Left lobe of liver (tissue), 2 donors: ENCODE data around the gene WDR3. TPM values are rescaled to one million over a fixed set of nuclear protein-coding genes. Genes with fewer than 3 reads are reported as not detected.
"Not testable (repeated sequence)": the region's sequence is repeated elsewhere in the genome, so short reads cannot be mapped to it uniquely, and the experiment has no call there.

Experiments
- ATAC-seq: fragments of 200-7000 bp; cut with Tn5 transposase; one replicate; pipeline ENCODE4 v1.9.1; 2020; ENCODE audit warnings: mild to moderate bottlenecking, moderate library complexity
- DNase-seq: peaks from one replicate; pipeline ENCODE4 v3.0.0-alpha.2; 2020; ENCODE audit warnings: low spot score
- total RNA-seq: library from RNA; stranded (reverse); gene quantifications from one replicate; pipeline ENCODE4 v1.2.1, GENCODE V29; 2021
- donor health status: DM: no; HTN: no; CAD: no; lungs with moderate emphysema.
- donor health status: DM: no; HTN: yes; CAD: no.

WDR3 gene
- 14.6 TPM for total RNA-seq

DNA sequence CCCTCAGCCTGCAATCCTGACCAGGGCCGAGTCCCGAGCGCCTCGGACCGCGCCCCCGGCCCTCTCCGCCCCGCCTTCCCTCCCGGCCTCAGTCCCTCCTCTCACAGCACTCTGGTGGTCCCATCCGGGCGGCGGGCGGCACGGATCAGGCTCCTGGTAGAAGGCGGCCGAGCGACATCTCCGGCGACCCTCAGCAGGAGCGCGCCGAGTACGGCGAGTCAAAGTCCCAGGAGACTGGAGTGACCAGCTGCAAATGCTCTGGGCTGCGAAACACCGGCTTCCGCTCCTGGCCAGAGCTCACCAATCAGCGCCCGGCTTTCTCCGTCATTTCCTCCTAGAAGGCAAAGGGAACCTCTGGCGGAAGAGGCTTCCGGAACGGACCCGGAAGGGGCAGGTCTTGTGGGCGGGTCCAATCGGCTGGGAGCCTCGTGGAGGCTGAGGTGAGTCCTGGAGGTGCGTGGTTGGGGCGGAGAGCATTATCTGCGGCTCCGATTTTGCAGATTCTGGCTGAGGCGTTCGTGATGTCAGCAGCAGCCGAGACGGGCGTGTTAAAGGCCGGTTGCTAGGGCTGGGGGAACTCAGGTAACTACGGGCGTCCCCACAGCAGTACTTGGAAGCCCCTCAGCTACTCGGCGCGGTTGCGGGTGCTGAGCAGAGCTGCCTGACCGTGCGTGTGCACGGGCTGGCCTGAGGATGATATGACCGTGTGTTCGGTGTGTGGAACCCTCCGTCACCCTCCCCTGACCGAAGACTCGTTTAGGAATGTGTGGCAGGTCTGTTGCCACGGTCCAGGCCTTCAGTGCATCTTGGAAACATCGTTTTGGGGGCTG is at the start of gene WDR3, which contains the start of gene GDAP2:
Gene WDR3 (plus strand): TSS at position 397 of the 830 bp plus-strand sequence. CDS start 3,581 bp downstream, outside the sequence.
Gene GDAP2 (minus strand): TSS at position 279 of the 830 bp plus-strand sequence. CDS start 9,264 bp downstream, outside the sequence.
- ATAC-seq (peak; percentile 92), DNase-seq (peak; percentile 98)

DNA sequence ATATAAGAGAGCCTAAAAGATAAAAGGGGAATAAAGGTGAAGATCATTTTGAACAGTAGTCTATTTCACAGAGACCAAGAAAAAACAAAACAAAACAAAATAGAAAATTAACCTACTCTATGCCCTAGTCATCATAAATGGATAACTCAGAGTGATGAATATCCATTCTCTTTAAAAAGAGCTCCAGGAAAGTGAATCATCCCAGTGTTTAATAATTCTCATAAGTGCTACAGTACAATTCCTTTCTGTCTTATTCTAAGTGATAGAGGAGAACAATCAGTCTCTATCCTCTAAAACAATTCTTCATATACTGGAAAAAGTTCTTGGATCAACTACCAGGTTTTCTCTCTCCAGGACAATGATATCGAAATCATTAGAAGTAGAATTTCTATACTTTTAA is 45.9 kb upstream of the WDR3 start:
- ATAC-seq (no peak), DNase-seq (no peak)

DNA sequence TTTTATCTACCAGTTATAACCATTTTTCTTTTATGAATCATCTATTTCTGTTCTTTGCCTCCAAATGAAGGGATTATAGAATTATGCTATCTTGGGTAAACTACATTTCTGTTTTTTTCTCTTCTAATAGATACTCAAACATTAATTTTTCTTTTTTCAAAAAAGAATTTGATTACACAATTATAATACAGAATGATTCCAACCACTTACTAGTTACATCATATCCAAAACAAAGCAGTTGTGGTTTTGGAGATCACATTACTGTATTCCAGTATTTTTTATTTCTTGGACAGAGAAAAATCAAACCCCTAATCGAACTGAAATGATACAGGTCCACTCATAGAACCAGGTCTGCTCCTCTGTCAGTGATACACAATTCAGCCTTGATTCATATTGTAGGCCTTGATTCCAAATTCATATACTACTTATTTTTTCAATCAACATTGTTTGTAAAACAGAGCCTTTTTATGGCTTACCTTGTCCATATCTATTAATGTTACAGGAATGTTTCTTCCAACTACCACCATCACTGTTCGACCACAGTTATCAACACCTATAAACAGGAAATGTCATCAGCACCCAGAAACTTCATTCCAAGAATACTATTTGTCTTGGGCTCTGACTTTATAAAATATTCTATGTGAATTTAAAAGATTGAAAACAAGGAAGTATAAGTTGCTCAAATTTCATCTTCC is 43.3 kb upstream of the WDR3 start:
- no peak for ATAC-seq
- no peak for DNase-seq

DNA sequence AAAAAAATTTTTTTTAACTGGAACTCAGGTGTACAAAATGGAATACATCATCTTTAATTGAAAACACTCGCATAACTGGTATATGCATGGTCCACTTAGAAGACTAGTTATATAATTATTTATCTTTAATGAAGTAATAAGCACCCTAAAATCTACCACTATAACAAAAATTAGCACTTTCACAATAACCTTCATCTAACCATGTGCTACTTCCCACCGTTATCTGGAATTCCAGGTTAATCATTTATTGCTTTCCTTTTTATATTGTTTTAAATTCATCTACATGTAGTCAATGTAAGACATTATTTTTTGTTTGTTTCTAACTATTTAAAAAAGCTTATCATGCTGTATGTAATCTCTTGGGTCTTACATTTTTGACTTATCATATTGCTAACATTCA is 39.1 kb upstream of the WDR3 start:
- no peak for ATAC-seq
- no peak for DNase-seq

DNA sequence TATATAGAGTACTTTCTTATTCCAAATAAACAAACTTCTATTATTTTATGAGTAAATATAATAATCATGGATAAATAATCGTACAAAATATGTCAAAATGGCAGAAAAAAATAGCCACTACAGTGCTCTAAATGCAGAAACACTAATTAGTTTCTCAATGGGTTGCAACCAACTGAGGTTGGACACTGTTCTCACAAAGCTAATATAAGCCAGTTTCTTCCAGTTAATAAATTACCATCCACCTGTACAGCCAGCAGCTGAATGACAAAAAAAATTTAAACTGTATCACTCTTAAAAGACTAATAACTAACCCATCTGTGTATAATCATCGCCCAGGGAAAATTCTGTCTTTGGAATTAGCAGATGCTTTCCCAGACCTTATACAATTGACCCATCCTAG is 37.0 kb upstream of the WDR3 start:
- DNase-seq = no peak
- peak; percentile 81 for ATAC-seq

DNA sequence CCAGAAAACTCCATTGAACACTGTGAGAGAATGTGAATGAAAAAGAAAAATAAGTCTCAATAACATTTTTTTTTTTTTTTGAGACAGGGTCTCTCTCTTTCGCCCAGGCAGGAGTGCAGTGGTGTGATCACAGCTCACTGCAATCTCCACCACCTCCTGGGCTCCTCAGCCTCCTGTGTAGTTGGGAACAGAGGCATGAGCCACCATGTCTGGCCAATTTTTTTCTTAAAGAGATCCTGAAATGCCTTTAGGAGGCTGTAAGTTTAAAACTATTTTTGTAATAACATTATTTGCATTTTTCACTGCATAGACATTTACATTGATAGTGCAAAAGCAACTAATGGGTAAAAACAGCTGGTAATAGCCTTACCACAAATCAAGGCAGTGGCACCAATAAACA is 35.5 kb upstream of the WDR3 start:
- no peak for ATAC-seq
- no peak for DNase-seq

DNA sequence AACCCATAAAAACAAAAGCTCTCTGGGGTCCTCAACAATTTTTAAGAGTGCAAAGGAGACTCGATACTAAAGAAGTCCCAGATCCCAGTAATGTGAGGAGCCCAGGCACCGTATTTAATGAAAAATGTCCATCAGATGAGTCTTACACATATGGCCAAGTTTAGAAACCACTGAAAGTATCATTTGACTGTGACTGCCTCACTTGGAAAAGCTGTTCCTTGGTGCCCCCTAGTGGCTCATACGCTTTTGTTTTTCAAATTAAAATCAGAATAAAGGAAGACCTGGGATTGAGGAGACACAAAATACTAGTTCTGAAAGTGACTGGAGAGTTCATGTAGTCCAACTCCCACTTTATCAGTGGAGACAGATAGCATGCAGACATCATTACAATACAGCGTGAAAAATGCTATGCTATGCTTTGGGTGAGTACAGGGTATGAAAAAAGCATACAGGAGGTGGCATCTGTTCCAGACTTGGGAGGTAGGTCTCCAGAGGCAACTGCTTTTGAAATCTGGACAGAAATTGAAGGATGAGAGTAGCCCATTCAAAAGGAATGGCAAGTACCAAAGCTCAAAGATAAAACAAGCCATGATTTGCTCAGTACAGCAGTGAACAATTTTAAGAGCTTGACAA is 33.9 kb upstream of the WDR3 start:
- ATAC-seq (peak; percentile 87), DNase-seq (peak; percentile 49)

DNA sequence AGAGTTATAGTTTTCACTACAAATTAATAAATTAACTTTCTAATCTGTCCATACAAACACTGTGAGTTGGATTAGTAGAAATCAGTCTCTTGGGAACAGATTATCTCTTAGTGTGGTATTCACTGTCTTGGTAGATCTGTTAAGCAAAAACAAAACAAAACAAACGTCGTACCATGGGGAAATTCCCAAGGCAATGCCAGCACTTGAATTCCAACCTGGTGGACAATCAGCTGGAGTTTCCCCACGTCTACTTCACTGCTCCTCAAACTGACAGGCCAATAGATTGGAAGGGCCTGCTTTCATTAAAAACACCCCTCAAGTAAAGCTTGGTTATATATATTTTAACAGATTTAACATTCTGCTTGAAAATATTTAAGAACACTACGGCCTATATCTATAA is 32.0 kb upstream of the WDR3 start:
- no peak for ATAC-seq

DNA sequence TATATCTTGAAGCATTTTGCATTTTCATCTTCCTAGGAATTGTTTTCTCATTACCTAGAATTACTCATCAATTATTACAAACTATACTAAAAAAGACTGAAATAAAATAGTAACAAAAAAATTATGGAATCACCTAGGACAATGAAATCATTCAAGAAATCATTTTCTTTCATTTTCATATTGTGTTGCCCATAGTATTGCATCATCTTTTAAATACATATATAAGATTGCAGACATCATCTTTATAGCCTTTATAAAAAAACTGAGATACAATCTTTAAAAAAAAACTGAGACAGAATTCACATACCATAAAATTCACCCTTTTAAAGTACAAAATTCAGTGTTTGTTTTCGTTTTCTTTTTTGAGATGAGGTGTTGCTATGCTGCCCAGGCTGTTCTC is 29.7 kb upstream of the WDR3 start:
- ATAC-seq (no peak), DNase-seq (no peak)

More for the DNA sequence above, 32.0 kb upstream of the WDR3 start:
- DNase-seq = no peak

DNA sequence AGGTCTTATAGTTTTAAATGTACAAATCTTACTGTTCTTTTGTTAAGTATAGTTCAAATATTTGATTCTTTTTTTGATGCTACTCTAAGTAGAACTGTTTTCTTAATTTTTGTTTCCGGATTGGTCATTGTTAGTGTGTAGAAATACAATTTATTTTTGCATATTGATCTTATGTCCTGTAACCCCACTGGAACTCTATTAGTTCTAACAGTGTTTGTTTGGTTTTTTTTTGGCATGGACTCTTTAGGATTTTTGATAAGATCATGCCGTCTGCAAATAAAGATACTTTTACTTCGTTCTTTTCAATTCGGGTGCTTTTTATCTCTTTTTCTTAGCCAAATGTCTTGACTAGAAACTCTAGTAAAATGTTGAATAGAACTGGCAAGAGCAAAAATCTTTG is 26.6 kb upstream of the WDR3 start:
- peak; percentile 29 for ATAC-seq
- DNase-seq = no peak

DNA sequence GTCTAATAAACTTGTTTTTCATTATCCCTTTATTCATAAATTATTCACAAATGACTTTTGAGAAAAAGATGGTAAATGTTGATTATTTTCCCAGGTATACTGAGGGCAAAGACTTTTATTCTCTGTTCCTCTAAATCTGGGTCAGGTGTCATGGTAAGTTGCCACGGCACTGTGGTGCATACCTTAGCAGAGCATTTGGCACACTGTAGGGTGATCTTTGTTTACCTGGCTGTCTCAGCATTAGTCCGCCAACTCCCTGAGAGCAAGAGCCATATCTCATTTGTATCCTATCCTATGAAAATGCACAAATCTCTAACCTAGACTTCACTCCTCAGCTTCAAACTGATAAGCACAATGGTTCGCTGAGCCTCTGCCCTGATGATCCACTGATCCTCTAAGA is 25.1 kb upstream of the WDR3 start:
- peak; percentile 97 for ATAC-seq
- peak; percentile 50 for DNase-seq

DNA sequence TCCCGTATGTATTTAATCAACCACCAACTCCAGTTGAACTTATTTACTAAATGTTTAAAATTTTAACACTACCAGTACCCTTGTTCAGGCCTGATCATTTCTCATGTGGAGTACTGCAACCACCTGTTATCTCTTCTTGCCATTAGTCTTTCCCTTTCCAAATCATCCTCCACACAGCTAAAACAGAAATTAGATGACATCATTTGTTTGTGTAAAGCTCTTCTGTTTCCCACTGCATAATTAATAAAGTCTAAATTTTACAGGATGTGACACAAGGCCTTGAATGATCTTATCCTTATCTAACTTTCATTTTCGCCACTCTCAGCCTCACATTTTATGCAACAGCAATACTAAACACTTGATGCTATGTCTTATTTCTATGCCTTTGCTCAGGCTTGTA is 24.5 kb upstream of the WDR3 start:
- ATAC-seq (no peak), DNase-seq (no peak)

DNA sequence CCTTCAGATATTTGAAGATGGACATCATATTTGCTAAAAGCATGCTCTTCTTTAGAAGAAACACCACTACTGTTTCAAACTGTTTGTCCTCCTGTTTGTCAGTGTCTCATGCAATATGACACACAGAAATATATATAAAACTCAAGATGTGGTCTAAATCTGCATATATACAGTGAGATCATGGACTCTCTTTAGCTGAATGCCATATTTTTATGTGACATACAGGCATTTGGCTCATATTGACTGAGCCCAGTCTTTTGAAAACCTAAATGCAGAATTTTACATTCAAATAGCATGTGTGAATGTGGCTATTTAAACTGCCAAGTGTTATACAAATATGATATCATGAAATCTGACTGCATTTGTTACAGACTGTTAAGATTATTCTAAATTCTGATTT is 18.5 kb upstream of the WDR3 start:
- ATAC-seq = no peak

DNA sequence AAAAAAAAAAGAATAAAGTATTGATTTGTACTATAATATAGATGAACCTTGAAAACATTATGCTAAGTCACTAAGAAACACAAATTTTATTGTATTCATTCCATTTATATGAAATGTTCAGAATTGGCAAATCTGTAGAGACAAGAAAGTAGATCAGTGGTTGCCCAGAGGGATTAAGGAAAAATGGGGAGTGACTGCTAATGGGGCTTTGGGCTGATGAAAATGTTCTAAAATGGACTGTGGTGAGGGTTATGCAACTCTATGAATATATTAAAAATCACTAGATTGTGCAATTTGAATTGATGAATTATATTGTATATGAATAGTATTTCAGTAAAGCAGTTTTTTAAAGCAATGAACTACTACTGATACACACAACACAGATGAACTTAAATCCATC is 10.2 kb upstream of the WDR3 start:
- DNase-seq (no peak), ATAC-seq (no peak)

More for the DNA sequence above, 18.5 kb upstream of the WDR3 start:
- DNase-seq = no peak

DNA sequence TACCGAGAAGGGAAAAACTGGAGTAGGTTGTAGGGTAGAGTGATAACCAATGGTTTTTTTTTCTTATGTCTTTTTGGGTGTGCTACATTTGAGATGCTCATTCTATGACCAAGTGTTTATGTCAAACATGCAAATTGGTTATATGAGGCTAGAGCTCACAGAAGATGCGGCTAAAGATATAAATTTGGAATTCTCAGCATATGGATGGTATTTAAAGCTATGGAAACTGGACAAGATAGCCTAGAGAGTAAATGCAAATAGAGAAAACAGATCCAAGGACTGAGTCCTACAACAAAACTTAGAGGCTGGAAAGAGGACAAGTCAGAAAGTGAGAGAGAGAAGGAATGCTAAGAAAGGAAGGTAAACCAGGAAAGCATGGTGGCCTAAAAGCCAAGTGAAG is 7.5 kb upstream of the WDR3 start:
- DNase-seq (no peak), ATAC-seq (no peak)

DNA sequence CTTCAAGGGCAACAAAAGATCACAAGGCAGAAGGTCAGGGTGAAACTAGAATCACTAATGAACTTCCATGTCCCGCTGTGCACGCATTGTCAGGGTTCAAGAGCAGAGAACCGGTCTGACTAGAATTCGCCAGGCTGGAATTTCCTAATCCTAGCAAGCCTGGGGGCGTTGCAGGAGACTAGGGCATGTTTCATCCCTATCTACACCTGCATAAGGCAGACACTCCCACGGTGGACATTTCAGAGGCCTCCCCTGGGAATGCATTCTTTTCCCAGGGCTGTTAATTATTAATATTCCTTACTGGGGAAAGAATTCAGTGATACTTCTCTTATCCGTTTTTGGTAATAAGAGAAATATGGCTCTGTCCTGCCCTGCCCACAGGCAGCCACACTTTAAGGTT is 6.8 kb upstream of the WDR3 start:
- not testable (repeated sequence) for DNase-seq

DNA sequence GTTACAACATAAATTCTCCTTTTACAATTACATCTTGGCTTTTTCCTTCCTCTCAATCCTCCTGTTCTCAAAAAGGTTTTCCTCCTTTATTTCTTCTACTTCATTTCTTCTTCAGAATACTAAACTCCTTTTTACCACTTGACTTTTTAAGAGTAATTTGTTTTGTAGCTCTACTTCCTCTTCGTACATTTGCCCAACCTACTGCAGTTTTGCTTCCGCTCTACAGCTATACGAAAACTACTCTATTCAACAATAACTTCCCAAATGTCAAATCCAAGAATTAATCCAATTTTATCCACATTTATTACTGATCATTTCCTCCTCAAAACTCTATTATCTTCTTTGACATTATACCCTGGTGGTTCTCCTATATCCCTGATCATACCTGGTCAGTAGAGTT is 3.6 kb upstream of the WDR3 start:
- ATAC-seq = no peak

More for the DNA sequence above, 6.8 kb upstream of the WDR3 start:
- ATAC-seq = not testable (repeated sequence)

DNA sequence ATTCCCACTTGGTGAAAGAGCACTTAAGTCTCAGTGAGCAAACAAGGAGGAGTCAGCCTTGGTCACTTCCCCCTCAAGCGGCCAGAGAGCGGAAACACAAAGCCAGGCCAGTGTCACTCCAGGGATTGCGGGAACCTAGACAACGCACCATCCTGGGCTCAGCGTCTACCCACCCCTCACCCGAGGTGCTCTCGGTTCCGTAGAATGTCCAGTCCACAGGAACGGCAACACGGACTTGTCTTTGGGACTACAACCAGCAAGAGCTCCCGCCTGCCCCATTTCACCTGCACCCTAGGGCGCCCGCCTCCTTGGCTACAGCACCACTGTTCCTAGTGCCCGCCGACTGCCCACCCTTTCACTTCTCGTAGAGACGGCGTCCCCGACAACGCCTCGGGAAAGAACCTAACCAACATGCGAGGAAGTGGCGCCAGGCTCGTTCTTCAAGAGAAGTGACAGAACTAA is 627 bp upstream of the WDR3 start:
- DNase-seq (peak; percentile 60), ATAC-seq (peak; percentile 72)

More for the DNA sequence above, 3.6 kb upstream of the WDR3 start:
- DNase-seq = no peak

DNA sequence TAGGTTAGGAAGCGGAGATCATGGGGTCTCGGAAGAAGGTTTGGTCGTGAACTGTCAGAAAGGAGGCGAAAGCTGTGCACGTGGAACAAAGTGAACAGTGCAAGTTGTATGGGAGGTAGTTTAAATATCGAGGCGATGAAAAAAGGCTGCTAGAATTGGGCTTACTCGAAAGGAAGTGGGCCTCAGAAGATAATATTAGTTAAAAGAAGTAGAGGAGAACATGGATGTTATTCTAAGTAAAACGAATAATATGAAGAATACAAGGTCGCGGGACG is 571 bp downstream of the WDR3 start:
- DNase-seq (no peak), ATAC-seq (peak; percentile 2)

DNA sequence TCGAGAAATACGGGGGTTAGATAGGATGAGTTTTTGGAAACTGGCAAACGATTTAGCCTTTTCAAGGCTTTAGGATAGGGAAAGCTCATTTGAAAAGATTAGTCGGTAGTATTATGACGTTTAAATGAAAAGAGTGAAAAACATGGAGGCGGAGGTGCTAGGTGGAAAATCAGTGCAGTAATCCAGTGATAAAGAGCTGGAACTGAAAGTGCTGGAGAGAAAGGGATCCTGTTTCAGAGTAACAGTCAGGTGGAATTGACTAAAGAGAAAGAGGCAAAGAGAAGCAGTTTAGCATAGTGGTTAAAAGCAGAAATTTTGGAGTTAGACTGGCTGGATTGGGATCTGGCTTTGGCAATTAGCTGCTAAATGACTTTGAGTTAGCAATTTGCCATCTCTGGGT is 945 bp downstream of the WDR3 start:
- ATAC-seq (no peak), DNase-seq (no peak)

DNA sequence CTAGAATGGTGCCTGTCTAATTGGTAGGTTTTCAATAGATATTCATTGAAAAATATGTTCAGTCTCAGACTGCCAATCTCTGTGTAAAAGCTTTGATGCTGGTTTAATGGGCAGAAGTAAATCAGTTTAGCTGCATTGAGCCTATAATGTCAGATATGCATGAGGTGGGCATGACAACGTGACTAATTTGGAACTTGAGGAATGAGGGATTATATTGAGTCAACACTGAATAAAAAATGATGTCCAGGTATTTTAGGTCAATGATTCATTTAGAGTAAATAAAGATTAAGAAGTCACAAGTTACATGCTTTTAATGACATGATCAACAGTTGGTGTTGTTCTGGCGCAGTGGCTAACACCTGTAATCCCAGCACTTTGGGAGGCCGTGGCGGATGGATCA is 3.0 kb downstream of the WDR3 start:
- ATAC-seq = no peak
- no peak for DNase-seq

DNA sequence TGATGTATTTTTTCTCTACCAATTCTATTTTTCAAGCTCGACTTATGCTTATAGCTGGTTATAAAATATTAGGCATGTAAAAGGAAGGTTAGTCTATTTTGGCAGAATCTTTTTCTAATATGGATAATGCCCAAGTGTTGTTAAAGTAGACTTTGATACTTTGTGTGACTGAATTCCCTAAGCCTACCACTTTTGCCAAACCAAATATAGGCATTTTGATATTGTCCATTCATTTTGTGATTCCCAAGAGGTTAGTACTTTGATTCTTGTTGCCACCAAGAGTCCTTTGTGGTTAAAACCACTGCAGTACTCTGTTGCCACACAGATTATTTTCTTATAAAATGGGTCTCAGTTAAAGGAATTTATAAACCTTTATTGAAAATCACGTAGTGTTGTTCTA is 4.2 kb downstream of the WDR3 start:
- ATAC-seq = peak; percentile 38

More for the DNA sequence above, 4.2 kb downstream of the WDR3 start:
- no peak for DNase-seq
